ENCODE data around the gene NHERF1. TPM values are rescaled to one million over a fixed set of nuclear protein-coding genes. Genes with fewer than 3 reads are reported as not detected.

The NHERF1 gene
- total and polyA plus RNA-seq, 2 of the 13 experiments (the other 11 are each of a cell fraction or from before 2014, with no cell fraction given): 169 to 269 TPM

- ATAC-seq: peak; percentile 74
- FAIRE-seq: peak; percentile 60
- Histone ChIP-seq H3K79me2 (ENCODE audit: insufficient read depth, low read length) (no peaks in the 10 kb centered on the region), H3K36me3 (replicated peaks in 1 of 2; ENCODE audit: control insufficient read depth in 1 of 2, insufficient read depth in 2 of 2, low read length in 2 of 2) (no peaks in the 10 kb centered on the region), H3K4me3 (replicated peaks in 1 of 3; ENCODE audit: insufficient read depth in 1 of 3, low read depth in 2 of 3, low read length in 3 of 3) (no peak overlapping the region), H3K27ac (ENCODE audit: extremely low read length, insufficient read depth, low read length) (no peak overlapping the region), H2AFZ (ENCODE audit: low read length) (no peak overlapping the region), H3K27me3 (ENCODE audit: control insufficient read depth in 1 of 2, insufficient read depth in 2 of 2, low read length in 2 of 2) (peaks cover 2 to 44% of the 10 kb centered on the region in 2 experiments; a peak in 4 of 5 replicates), H4K20me1 (ENCODE audit: insufficient read depth, low read length) (0 out of 2 replicates have a peak, but pooled peaks cover 4% of the 10 kb centered on the region), H3K4me1 (ENCODE audit: insufficient read depth, low read length) (peaks cover 26% of the 10 kb centered on the region), H3K9me3 (ENCODE audit: low read length) (no peaks in the 10 kb centered on the region), H3K9ac (ENCODE audit: insufficient read depth, low read depth, low read length) (no peak overlapping the region), H3K4me2 (ENCODE audit: low read depth, low read length) (no peak overlapping the region; the same call in 1 of the 2 replicates)
- CTCF ChIA-PET (ENCODE audit: low intra/inter-chr PET ratio, low total read pairs): no interaction called here
- DNase-seq (ENCODE audit: low spot score): peak; percentile 66
- intact Hi-C loops (cut with micrococcal nuclease; ENCODE audit: unreplicated experiment) (loop anchor here (1.0 kb wide), 1 partner anchor 21 kb away; no protein-coding TSS in a partner anchor), in situ Hi-C loops (cut with HindIII; ENCODE audit: extremely low pct_ligation_motif_present, low pct_unique_long_range_greater_than_20kb) (no loop called here)
- no TSS peak for BruUV-seq (replicated peaks)
- 0% methylated on average over 4 of the region's 4 CpGs for WGBS (ENCODE audit: low lambda C conversion rate)
- POLR2A ChIA-PET: no interaction called here
- TF ChIP-seq ZNF574 (CRISPR knock-in tag; IDR thresholded peaks at IDR 0.05) (peak; percentile 36; the same call in 1 of the 2 replicates), ZNF543 (CRISPR knock-in tag; IDR thresholded peaks at IDR 0.05) (no peak), FOXP4 (CRISPR knock-in tag; IDR thresholded peaks at IDR 0.05) (0 out of 2 replicates have a peak, but pooled peaks have one; percentile 19), NFE2L1 (CRISPR knock-in tag; IDR thresholded peaks at IDR 0.05; ENCODE audit: borderline replicate concordance) (no peak), FOXA1 (IDR thresholded peaks at IDR 0.05) (no peak), FOXA1 (CRISPR knock-in tag; IDR thresholded peaks at IDR 0.05) (peak; percentile 81), HNF4A (CRISPR knock-in tag; IDR thresholded peaks at IDR 0.05) (peak; percentile 24), RARA (CRISPR knock-in tag; IDR thresholded peaks at IDR 0.05) (peak; percentile 70), NCOR1 (IDR thresholded peaks at IDR 0.05; ENCODE audit: borderline replicate concordance, low read length) (no peak), ZBTB8A (CRISPR knock-in tag; IDR thresholded peaks at IDR 0.05; ENCODE audit: borderline replicate concordance, low read depth) (no peak), XRCC5 (optimal IDR thresholded peaks at IDR 0.05; ENCODE audit: low read length) (no peak), CBFB (CRISPR knock-in tag; IDR thresholded peaks at IDR 0.05) (peak; percentile 98), SRSF9 (IDR thresholded peaks at IDR 0.05; ENCODE audit: borderline replicate concordance, insufficient read depth, low read depth, low read length, poor library complexity, severe bottlenecking) (no peak), U2AF1 (optimal IDR thresholded peaks at IDR 0.05; ENCODE audit: low read depth, low read length) (no peak), CC2D1A (CRISPR knock-in tag; IDR thresholded peaks at IDR 0.05) (no peak), CHD2 (IDR thresholded peaks at IDR 0.05; ENCODE audit: low read depth, low read length) (no peak), PATZ1 (CRISPR knock-in tag; IDR thresholded peaks at IDR 0.05) (0 out of 2 replicates have a peak, but pooled peaks have one; percentile 37), ZNF724P (CRISPR knock-in tag; IDR thresholded peaks at IDR 0.05; ENCODE audit: borderline replicate concordance) (no peak), PHF5A (CRISPR knock-in tag; IDR thresholded peaks at IDR 0.05; ENCODE audit: low read depth, unreplicated experiment) (no peak)
Measured at GRCh38 chr17:74715144-74715543, 33.3 kb upstream of the NHERF1 start.
